Measurements from ENCODE around the gene TLX2.

The TLX2 gene

DNA sequence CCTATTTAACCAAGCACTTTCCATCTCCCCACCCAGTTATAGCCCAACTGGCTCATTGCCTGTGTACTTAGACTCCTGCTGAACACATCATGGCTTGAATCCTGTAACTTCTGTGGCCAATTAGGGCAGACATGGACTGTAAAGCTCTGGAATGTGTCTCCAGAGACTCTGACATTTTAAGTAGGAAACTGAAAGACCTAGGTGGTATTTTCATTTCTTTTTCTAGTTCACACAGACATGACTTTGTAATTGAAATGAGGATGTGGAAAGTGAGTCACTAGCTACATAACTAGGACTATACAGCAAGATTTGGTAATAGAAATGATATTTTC, 52.5 kb downstream of the TLX2 start:
- DNase-seq (ENCODE audit: low spot score): no peak
- peaks cover 35% of the 10 kb centered on the region for H3K4me1 ChIP-seq (ENCODE audit: insufficient read depth, poor library complexity, severe bottlenecking)

More for the DNA sequence above, 52.5 kb downstream of the TLX2 start:
- Histone ChIP-seq H3K36me3 (ENCODE audit: low read depth) (no peaks in the 10 kb centered on the region), H3K9me3 (ENCODE audit: severe bottlenecking) (no peaks in the 10 kb centered on the region), H3K4me3 (ENCODE audit: severe bottlenecking) (no peak overlapping the region), H3K27ac (ENCODE audit: poor library complexity, severe bottlenecking) (peak overlapping the region; percentile 87), H3K27me3 (ENCODE audit: insufficient read depth, poor library complexity, severe bottlenecking) (no peaks in the 10 kb centered on the region)
- TF ChIP-seq, protein P1, sequence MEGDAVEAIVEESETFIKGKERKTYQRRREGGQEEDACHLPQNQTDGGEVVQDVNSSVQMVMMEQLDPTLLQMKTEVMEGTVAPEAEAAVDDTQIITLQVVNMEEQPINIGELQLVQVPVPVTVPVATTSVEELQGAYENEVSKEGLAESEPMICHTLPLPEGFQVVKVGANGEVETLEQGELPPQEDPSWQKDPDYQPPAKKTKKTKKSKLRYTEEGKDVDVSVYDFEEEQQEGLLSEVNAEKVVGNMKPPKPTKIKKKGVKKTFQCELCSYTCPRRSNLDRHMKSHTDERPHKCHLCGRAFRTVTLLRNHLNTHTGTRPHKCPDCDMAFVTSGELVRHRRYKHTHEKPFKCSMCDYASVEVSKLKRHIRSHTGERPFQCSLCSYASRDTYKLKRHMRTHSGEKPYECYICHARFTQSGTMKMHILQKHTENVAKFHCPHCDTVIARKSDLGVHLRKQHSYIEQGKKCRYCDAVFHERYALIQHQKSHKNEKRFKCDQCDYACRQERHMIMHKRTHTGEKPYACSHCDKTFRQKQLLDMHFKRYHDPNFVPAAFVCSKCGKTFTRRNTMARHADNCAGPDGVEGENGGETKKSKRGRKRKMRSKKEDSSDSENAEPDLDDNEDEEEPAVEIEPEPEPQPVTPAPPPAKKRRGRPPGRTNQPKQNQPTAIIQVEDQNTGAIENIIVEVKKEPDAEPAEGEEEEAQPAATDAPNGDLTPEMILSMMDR (IDR thresholded peaks at IDR 0.05; ENCODE audit: poor library complexity, severe bottlenecking): no peak
- ATAC-seq (ENCODE audit: low read depth): peak; percentile 40
